GM23338 (cell line): ENCODE results near the gene C2CD2L.

Experiments used
- CREB1 ChIP-seq: fragments of 250-450 bp; sonication (Bioruptor Pico); IDR thresholded peaks from 2 replicates; pipeline ENCODE4 v1.5.0; 2020; ENCODE audit warnings: low read depth, mild to moderate bottlenecking, moderate library complexity
- EZH2 ChIP-seq: fragments of 200-600 bp; sonication (generic); IDR thresholded peaks from one replicate; pipeline ENCODE4 v1.8.0; 2017; ENCODE audit warnings: antibody characterized with exemption, mild to moderate bottlenecking, low read depth; ENCODE audit not compliant: unreplicated experiment
- EZH2phosphoT487 ChIP-seq: fragments of 200-600 bp; sonication (generic); IDR thresholded peaks from one replicate; pipeline ENCODE4 v1.8.1; 2018; ENCODE audit warnings: antibody characterized with exemption; ENCODE audit not compliant: unreplicated experiment
- JUNB ChIP-seq: IDR thresholded peaks from one replicate; pipeline ENCODE4 v1.6.1; 2016; ENCODE audit warnings: antibody characterized with exemption; ENCODE audit not compliant: unreplicated experiment
- POLR2AphosphoS5 ChIP-seq: IDR thresholded peaks from 2 replicates; pipeline ENCODE4 v1.6.1; 2016; ENCODE audit warnings: antibody characterized with exemption, low read depth
- REST ChIP-seq: IDR thresholded peaks from one replicate; pipeline ENCODE4 v1.6.1; 2018; ENCODE audit warnings: antibody characterized with exemption; ENCODE audit not compliant: unreplicated experiment
- TF ChIP-seq, protein P1 (sequence below), 2 experiments: fragments of 200-600 bp in 1 of 2; sonication (generic) in 1 of 2; conservative IDR thresholded peaks; 2 replicates each; pipeline versions ENCODE4 v1.5.1 to v1.6.1; 2016 to 2017; ENCODE audit warnings: antibody characterized with exemption in 2 of 2, low read depth in 2 of 2, mild to moderate bottlenecking in 2 of 2, moderate library complexity in 1 of 2
- TF ChIP-seq, protein P2 (sequence below): IDR thresholded peaks from 2 replicates; pipeline ENCODE4 v1.6.1; 2016; ENCODE audit warnings: antibody characterized with exemption

- TF ChIP-seq, protein P1, sequence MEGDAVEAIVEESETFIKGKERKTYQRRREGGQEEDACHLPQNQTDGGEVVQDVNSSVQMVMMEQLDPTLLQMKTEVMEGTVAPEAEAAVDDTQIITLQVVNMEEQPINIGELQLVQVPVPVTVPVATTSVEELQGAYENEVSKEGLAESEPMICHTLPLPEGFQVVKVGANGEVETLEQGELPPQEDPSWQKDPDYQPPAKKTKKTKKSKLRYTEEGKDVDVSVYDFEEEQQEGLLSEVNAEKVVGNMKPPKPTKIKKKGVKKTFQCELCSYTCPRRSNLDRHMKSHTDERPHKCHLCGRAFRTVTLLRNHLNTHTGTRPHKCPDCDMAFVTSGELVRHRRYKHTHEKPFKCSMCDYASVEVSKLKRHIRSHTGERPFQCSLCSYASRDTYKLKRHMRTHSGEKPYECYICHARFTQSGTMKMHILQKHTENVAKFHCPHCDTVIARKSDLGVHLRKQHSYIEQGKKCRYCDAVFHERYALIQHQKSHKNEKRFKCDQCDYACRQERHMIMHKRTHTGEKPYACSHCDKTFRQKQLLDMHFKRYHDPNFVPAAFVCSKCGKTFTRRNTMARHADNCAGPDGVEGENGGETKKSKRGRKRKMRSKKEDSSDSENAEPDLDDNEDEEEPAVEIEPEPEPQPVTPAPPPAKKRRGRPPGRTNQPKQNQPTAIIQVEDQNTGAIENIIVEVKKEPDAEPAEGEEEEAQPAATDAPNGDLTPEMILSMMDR (conservative IDR thresholded peaks at IDR 0.05; ENCODE audit: low read depth in 2 of 2): no peak
- TF ChIP-seq EZH2 (no peak), POLR2AphosphoS5 (no peak), JUNB (no peak), CREB1 (no peak), REST (no peak), EZH2phosphoT487 (no peak)
- TF ChIP-seq, protein P2, sequence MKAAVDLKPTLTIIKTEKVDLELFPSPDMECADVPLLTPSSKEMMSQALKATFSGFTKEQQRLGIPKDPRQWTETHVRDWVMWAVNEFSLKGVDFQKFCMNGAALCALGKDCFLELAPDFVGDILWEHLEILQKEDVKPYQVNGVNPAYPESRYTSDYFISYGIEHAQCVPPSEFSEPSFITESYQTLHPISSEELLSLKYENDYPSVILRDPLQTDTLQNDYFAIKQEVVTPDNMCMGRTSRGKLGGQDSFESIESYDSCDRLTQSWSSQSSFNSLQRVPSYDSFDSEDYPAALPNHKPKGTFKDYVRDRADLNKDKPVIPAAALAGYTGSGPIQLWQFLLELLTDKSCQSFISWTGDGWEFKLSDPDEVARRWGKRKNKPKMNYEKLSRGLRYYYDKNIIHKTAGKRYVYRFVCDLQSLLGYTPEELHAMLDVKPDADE: no peak
Observed at GRCh38 chr11:119099711-119100110, 7.4 kb upstream of the C2CD2L start.
